ENCODE data around the gene PRKCH. TPM values are rescaled to one million over a fixed set of nuclear protein-coding genes. Genes with fewer than 3 reads are reported as not detected.

The PRKCH gene
- total RNA-seq, 2 donors from 2014 or later = 7.2 to 8.6 TPM

DNA sequence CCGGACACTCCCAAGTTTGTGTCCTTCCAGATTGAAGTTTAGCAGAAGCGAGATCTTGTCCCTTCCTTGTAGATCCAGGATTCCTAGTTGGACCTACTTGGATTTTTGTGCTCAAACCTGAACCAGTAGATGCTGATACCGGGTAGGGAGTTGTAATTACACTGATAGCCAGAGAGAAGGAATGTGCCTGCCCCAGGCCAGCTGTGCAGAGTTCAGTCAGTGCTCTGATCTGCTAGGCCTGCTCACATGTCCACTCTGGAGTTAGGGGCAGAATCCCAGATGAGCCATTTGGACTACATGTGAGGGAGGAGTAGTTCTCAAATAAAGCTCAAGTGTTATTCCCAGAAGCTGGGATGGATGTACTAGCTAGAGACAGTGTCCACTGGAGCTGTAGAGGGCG is 65.7 kb downstream of the PRKCH start:
- H3K9ac ChIP-seq (ENCODE audit: extremely low read depth, low read length, poor library complexity, severe bottlenecking) = no peak overlapping the region
- H3K27me3 ChIP-seq (ENCODE audit: control insufficient read depth, insufficient read depth, low read length, poor library complexity, severe bottlenecking) = no peaks in the 10 kb centered on the region
- no peak overlapping the region for H3K27ac ChIP-seq (ENCODE audit: low read depth, low read length)
- Mint-ChIP-seq H3K9me3 (no peaks in the 10 kb centered on the region), H3K27ac (no peak overlapping the region), H3K4me1 (no peaks in the 10 kb centered on the region), H3K4me3 (no peak overlapping the region), H3K27me3 (ENCODE audit: insufficient read depth) (no peaks in the 10 kb centered on the region), H3K36me3 (ENCODE audit: low read depth) (no peaks in the 10 kb centered on the region)
- H3K36me3 ChIP-seq (ENCODE audit: control insufficient read depth, insufficient read depth, low read length) = no peaks in the 10 kb centered on the region
- H3K4me3 ChIP-seq (ENCODE audit: low read length) = no peak overlapping the region
- WGBS, 2 experiments (ENCODE audit: insufficient coverage in 1 of 2, insufficient read length in 1 of 2) = 76 to 84% methylated on average over 2 to 4 of the region's 4 CpGs
- TF ChIP-seq, protein P1, sequence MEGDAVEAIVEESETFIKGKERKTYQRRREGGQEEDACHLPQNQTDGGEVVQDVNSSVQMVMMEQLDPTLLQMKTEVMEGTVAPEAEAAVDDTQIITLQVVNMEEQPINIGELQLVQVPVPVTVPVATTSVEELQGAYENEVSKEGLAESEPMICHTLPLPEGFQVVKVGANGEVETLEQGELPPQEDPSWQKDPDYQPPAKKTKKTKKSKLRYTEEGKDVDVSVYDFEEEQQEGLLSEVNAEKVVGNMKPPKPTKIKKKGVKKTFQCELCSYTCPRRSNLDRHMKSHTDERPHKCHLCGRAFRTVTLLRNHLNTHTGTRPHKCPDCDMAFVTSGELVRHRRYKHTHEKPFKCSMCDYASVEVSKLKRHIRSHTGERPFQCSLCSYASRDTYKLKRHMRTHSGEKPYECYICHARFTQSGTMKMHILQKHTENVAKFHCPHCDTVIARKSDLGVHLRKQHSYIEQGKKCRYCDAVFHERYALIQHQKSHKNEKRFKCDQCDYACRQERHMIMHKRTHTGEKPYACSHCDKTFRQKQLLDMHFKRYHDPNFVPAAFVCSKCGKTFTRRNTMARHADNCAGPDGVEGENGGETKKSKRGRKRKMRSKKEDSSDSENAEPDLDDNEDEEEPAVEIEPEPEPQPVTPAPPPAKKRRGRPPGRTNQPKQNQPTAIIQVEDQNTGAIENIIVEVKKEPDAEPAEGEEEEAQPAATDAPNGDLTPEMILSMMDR (conservative IDR thresholded peaks at IDR 0.05) = no peak
- no peak for DNase-seq
- no peaks in the 10 kb centered on the region for H3K9me3 ChIP-seq (ENCODE audit: control insufficient read depth, low read length)
- H3K4me1 ChIP-seq (ENCODE audit: control insufficient read depth, insufficient read depth, low read length) = no peaks in the 10 kb centered on the region

DNA sequence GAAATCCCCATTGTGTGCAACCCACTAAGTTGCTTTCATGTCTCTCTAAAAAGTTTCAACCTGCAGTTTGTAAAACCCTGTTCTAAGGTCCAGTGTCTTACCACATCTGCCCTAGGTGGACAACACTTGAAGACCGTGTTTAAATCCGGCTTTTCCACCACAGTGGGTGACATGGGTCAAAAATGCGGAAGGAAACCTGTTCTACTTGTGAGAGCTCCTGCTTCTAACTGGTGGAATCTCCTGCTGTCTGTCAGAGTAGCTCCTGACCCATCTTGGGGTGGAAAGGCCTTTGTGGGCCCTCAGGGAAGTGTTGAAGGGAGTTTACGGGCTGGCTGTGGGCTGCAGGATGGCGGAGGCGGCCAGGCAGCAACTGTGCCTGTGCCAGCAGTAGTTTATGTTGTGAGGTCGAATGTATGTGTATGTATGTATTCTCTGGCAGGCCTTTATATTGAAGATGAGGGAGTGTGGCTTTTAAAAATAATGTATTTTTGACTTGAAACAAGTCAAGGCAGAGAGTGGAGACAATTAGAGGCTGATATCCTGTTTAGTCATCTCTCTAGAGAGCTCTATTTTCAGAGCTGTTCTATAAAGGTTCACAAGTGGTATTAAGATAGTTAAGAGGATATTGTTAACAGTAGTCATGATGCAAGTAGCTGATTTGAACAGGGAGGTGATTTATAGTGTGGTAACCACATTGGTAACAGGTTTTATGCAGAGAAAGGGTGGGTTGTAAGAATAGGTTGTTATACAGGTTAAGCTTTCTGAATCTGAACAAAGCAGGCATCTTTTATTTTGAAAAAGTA is 67.0 kb downstream of the PRKCH start:
- H3K27ac Mint-ChIP-seq = no peak overlapping the region
- H3K36me3 Mint-ChIP-seq (ENCODE audit: low read depth) = no peaks in the 10 kb centered on the region
- no peak overlapping the region for H3K9ac ChIP-seq (ENCODE audit: extremely low read depth, low read length, poor library complexity, severe bottlenecking)

DNA sequence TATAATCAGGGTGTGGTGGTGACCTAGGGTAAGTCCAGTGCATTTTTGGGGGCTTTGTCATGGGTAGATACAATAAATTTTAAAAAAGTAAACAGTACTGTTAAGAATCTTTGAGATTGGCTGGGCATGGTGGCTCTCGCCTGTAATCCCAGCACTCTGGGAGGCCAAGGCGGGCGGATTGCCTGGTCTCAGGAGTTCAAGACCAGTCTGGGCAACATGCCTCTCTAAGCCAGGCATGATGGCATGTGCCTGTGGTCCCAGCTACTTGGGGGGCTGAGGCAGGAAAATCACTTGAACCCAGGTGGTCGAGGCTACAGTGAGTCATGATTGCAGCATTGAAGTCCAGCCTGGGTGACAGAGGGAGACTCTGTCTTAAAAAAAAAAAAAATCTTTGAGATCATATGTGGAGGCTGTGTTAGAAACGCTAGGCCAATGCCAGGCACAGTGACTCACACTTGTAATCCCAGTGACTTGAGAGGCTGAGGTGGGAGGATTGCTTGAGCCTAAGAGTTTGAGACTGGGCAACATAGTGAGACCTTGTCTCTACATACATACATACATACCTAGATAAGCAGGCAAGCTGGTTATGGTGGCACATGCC is 67.7 kb downstream of the PRKCH start:
- H3K36me3 Mint-ChIP-seq (ENCODE audit: low read depth) = no peaks in the 10 kb centered on the region
- H3K9me3 Mint-ChIP-seq = no peaks in the 10 kb centered on the region
- no peaks in the 10 kb centered on the region for H3K4me1 Mint-ChIP-seq
- Histone ChIP-seq H3K4me3 (ENCODE audit: low read length) (no peak overlapping the region), H3K27ac (ENCODE audit: low read depth, low read length) (no peak overlapping the region), H3K9me3 (ENCODE audit: control insufficient read depth, low read length) (no peaks in the 10 kb centered on the region), H3K27me3 (ENCODE audit: control insufficient read depth, insufficient read depth, low read length, poor library complexity, severe bottlenecking) (no peaks in the 10 kb centered on the region), H3K9ac (ENCODE audit: extremely low read depth, low read length, poor library complexity, severe bottlenecking) (no peak overlapping the region), H3K36me3 (ENCODE audit: control insufficient read depth, insufficient read depth, low read length) (no peaks in the 10 kb centered on the region), H3K4me1 (ENCODE audit: control insufficient read depth, insufficient read depth, low read length) (no peaks in the 10 kb centered on the region)
- TF ChIP-seq, protein P1 (conservative IDR thresholded peaks at IDR 0.05) = no peak
- DNase-seq = no peak
- H3K4me3 Mint-ChIP-seq = no peak overlapping the region
- 92 to 100% methylated on average over 4 to 5 of the region's 5 CpGs for WGBS, 2 experiments (ENCODE audit: insufficient coverage in 1 of 2, insufficient read length in 1 of 2)
- no peaks in the 10 kb centered on the region for H3K27me3 Mint-ChIP-seq (ENCODE audit: insufficient read depth)
- no peak overlapping the region for H3K27ac Mint-ChIP-seq

More for the DNA sequence above, 67.0 kb downstream of the PRKCH start:
- WGBS, 2 experiments (ENCODE audit: insufficient coverage in 1 of 2, insufficient read length in 1 of 2) = 92 to 95% methylated on average over 5 to 7 of the region's 7 CpGs
- Mint-ChIP-seq H3K4me1 (no peaks in the 10 kb centered on the region), H3K9me3 (no peaks in the 10 kb centered on the region), H3K27me3 (ENCODE audit: insufficient read depth) (no peaks in the 10 kb centered on the region), H3K4me3 (no peak overlapping the region)
- Histone ChIP-seq H3K4me1 (ENCODE audit: control insufficient read depth, insufficient read depth, low read length) (no peaks in the 10 kb centered on the region), H3K27ac (ENCODE audit: low read depth, low read length) (no peak overlapping the region), H3K27me3 (ENCODE audit: control insufficient read depth, insufficient read depth, low read length, poor library complexity, severe bottlenecking) (no peaks in the 10 kb centered on the region), H3K4me3 (ENCODE audit: low read length) (no peak overlapping the region), H3K9me3 (ENCODE audit: control insufficient read depth, low read length) (no peaks in the 10 kb centered on the region), H3K36me3 (ENCODE audit: control insufficient read depth, insufficient read depth, low read length) (no peaks in the 10 kb centered on the region)
- TF ChIP-seq, protein P1 (conservative IDR thresholded peaks at IDR 0.05) = no peak
- DNase-seq = no peak

Measured in endodermal cell (in vitro differentiated cells).